Measurements from ENCODE around the gene ERAP2.

Gene ERAP2

GRCh38 chr5:96904054-96904931, 28.0 kb downstream of the ERAP2 start:
- no peaks in the 10 kb centered on the region for H3K27me3 ChIP-seq (replicated peaks; ENCODE audit: insufficient read depth, low read length)
- no peaks in the 10 kb centered on the region; the same call in 1 of the 2 replicates for H3K36me3 ChIP-seq (replicated peaks; ENCODE audit: insufficient read depth, low read length)
- H3K79me2 ChIP-seq (ENCODE audit: low read length), result no peaks in the 10 kb centered on the region
- no peaks in the 10 kb centered on the region for H3K9me2 ChIP-seq (replicated peaks; ENCODE audit: insufficient read depth, low read length)
- H3K4me3 ChIP-seq (ENCODE audit: low read length), result no peak overlapping the region
- H2AFZ ChIP-seq (ENCODE audit: low read length), result no peak overlapping the region
- no peaks in the 10 kb centered on the region for H3F3A ChIP-seq (ENCODE audit: insufficient read depth, low read length)
- no peak for TF ChIP-seq EZH2 (optimal IDR thresholded peaks at IDR 0.05; ENCODE audit: low read depth, low read length)
- TF ChIP-seq EZH2phosphoT487 (IDR thresholded peaks at IDR 0.05; ENCODE audit: low read length), result no peak
- TF ChIP-seq CTCF (IDR thresholded peaks at IDR 0.05; ENCODE audit: low read length), result no peak
- H3K4me2 ChIP-seq (ENCODE audit: low read depth, low read length), result no peak overlapping the region
- H3K9me3 ChIP-seq (replicated peaks; ENCODE audit: insufficient read depth, low read length), result no peaks in the 10 kb centered on the region
- no peak for DNase-seq
- H4K20me1 ChIP-seq (ENCODE audit: insufficient read depth, low read length), result no peaks in the 10 kb centered on the region
- no peak overlapping the region for H3K27ac ChIP-seq (ENCODE audit: low read length)
- no peak overlapping the region for H3K9ac ChIP-seq (ENCODE audit: low read length)
- no peaks in the 10 kb centered on the region for H3K4me1 ChIP-seq (ENCODE audit: low read length)

DNA sequence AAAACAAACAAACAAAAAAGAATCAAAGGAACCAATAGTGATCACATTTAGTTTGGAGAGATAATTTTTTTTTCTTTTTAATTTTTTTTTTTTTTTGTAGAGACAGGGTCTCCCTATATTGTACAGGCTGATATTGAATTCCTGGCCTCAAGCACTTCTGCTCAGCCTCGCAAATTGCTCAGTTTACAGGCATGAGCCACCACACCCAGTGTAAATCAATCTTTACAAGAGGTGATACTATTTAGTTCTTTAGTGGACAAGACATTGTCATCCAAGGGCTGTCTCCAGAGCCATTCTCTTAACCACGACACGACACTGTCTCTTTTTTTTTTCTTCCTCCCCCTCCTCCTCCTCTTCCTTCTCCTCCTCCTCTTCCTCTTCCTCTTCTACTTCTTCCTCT, 29.6 kb downstream of the ERAP2 start:
- no peak overlapping the region for H3K9ac ChIP-seq (ENCODE audit: low read length)
- H2AFZ ChIP-seq (ENCODE audit: low read length), result no peak overlapping the region
- no peaks in the 10 kb centered on the region for H3K27me3 ChIP-seq (replicated peaks; ENCODE audit: insufficient read depth, low read length)
- H3K4me2 ChIP-seq (ENCODE audit: low read depth, low read length), result no peak overlapping the region
- no peaks in the 10 kb centered on the region for H3F3A ChIP-seq (ENCODE audit: insufficient read depth, low read length)
- H3K4me1 ChIP-seq (ENCODE audit: low read length), result no peaks in the 10 kb centered on the region
- H3K27ac ChIP-seq (ENCODE audit: low read length), result no peak overlapping the region
- H4K20me1 ChIP-seq (ENCODE audit: insufficient read depth, low read length), result no peaks in the 10 kb centered on the region
- no peaks in the 10 kb centered on the region; the same call in 1 of the 2 replicates for H3K36me3 ChIP-seq (replicated peaks; ENCODE audit: insufficient read depth, low read length)
- H3K9me3 ChIP-seq (replicated peaks; ENCODE audit: insufficient read depth, low read length), result no peaks in the 10 kb centered on the region
- no peak for DNase-seq
- no peaks in the 10 kb centered on the region for H3K79me2 ChIP-seq (ENCODE audit: low read length)
- no peak for TF ChIP-seq EZH2phosphoT487 (IDR thresholded peaks at IDR 0.05; ENCODE audit: low read length)
- TF ChIP-seq CTCF (IDR thresholded peaks at IDR 0.05; ENCODE audit: low read length), result no peak
- TF ChIP-seq EZH2 (optimal IDR thresholded peaks at IDR 0.05; ENCODE audit: low read depth, low read length), result no peak
- H3K4me3 ChIP-seq (ENCODE audit: low read length), result no peak overlapping the region
- no peaks in the 10 kb centered on the region for H3K9me2 ChIP-seq (replicated peaks; ENCODE audit: insufficient read depth, low read length)

DNA sequence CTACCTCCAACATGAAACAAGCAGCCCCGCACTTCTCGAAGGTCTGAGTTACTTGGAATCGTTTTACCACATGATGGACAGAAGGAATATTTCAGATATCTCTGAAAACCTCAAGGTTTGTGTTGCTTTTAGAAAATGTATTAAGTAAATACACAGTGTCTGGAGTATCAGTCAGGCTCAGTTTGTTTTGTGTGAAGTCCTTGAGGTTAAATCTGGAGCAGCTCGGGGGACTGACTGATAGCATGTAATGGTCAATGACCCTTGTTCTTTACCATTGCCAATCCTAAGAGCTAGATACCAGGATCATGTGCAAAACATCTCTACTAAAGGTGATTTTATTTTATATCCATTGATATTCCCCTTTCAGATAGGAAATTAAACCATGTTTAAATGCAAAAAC, 32.7 kb downstream of the ERAP2 start:
- Histone ChIP-seq H3K27ac (ENCODE audit: low read length) (no peak overlapping the region), H3K4me2 (ENCODE audit: low read depth, low read length) (no peak overlapping the region), H3F3A (ENCODE audit: insufficient read depth, low read length) (no peaks in the 10 kb centered on the region), H3K79me2 (ENCODE audit: low read length) (no peaks in the 10 kb centered on the region), H3K4me3 (ENCODE audit: low read length) (no peak overlapping the region), H3K9me2 (replicated peaks; ENCODE audit: insufficient read depth, low read length) (no peaks in the 10 kb centered on the region), H4K20me1 (ENCODE audit: insufficient read depth, low read length) (no peaks in the 10 kb centered on the region), H3K9me3 (replicated peaks; ENCODE audit: insufficient read depth, low read length) (no peaks in the 10 kb centered on the region), H3K27me3 (replicated peaks; ENCODE audit: insufficient read depth, low read length) (no peaks in the 10 kb centered on the region), H3K9ac (ENCODE audit: low read length) (no peak overlapping the region), H2AFZ (ENCODE audit: low read length) (no peak overlapping the region), H3K36me3 (replicated peaks; ENCODE audit: insufficient read depth, low read length) (no peaks in the 10 kb centered on the region; the same call in 1 of the 2 replicates), H3K4me1 (ENCODE audit: low read length) (no peaks in the 10 kb centered on the region)
- no peak for DNase-seq
- TF ChIP-seq CTCF (IDR thresholded peaks at IDR 0.05; ENCODE audit: low read length) (no peak), EZH2 (optimal IDR thresholded peaks at IDR 0.05; ENCODE audit: low read depth, low read length) (no peak), EZH2phosphoT487 (IDR thresholded peaks at IDR 0.05; ENCODE audit: low read length) (no peak)
